Measurements from ENCODE around the gene FUT8. TPM values are rescaled to one million over a fixed set of nuclear protein-coding genes. Genes with fewer than 3 reads are reported as not detected.
"Not testable (repeated sequence)": the region's sequence is repeated elsewhere in the genome, so short reads cannot be mapped to it uniquely, and the experiment has no call there.

The FUT8 gene
- total RNA-seq, 2 donors from 2014 or later, result 49.6 to 59.8 TPM

- not testable (repeated sequence) for H3K27me3 Mint-ChIP-seq (ENCODE audit: low read depth); DNase-seq; H3K27ac Mint-ChIP-seq; ATAC-seq (replicated peaks in 1 of 2); H3K4me3 Mint-ChIP-seq; H3K9me3 Mint-ChIP-seq
- Mint-ChIP-seq H3K36me3 (ENCODE audit: insufficient read depth in 2 of 2) (peaks cover 8 to 22% of the 10 kb centered on the region in 2 donors), H3K4me1 (ENCODE audit: low read depth) (peaks cover 31% of the 10 kb centered on the region)
These were observed 221.1 kb downstream of the FUT8 start for GRCh38 chr14:65633666-65634065.

GRCh38 chr14:65637780-65638179, 225.2 kb downstream of the FUT8 start:
- Mint-ChIP-seq H3K4me3 (peak overlapping the region; percentile 13 to 35), H3K27ac (no peak overlapping the region), H3K36me3 (ENCODE audit: insufficient read depth in 2 of 2) (peaks cover 1 to 15% of the 10 kb centered on the region in 2 donors), H3K4me1 (ENCODE audit: low read depth) (peaks cover 31% of the 10 kb centered on the region), H3K27me3 (ENCODE audit: low read depth) (no peaks in the 10 kb centered on the region), H3K9me3 (peaks cover 0 to 1% of the 10 kb centered on the region in 2 donors)
- peak; percentile 46 to 64 for DNase-seq
- peak; percentile 95 to 96 for ATAC-seq (replicated peaks in 1 of 2)

DNA sequence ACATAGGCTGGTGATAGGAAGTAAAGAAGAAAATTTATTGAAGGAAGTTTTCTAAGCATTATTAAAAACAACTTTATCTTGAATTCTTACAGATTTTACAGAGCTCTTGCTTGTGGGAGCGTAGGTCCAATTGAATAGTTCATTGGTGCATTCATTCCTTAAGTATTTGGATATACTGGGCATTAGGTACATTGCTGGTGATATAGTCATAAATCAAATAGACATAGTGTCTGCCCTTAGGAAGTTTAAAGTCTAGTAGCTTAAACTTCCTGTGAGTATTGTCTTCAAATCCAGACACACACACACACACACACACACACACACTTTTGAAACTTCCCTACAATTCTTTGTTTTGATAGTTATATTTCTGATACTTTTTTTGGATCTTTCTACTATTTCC, 226.7 kb downstream of the FUT8 start:
- peaks cover 1 to 15% of the 10 kb centered on the region in 2 donors for H3K36me3 Mint-ChIP-seq (ENCODE audit: insufficient read depth in 2 of 2)
- H3K4me1 Mint-ChIP-seq (ENCODE audit: low read depth), result peaks cover 31% of the 10 kb centered on the region
- H3K9me3 Mint-ChIP-seq, result peaks cover 0 to 1% of the 10 kb centered on the region in 2 donors
- H3K4me3 Mint-ChIP-seq, result no peak overlapping the region
- ATAC-seq (replicated peaks in 1 of 2) (no peak), DNase-seq (no peak)
- H3K27ac Mint-ChIP-seq, result no peak overlapping the region
- H3K27me3 Mint-ChIP-seq (ENCODE audit: low read depth), result no peaks in the 10 kb centered on the region

DNA sequence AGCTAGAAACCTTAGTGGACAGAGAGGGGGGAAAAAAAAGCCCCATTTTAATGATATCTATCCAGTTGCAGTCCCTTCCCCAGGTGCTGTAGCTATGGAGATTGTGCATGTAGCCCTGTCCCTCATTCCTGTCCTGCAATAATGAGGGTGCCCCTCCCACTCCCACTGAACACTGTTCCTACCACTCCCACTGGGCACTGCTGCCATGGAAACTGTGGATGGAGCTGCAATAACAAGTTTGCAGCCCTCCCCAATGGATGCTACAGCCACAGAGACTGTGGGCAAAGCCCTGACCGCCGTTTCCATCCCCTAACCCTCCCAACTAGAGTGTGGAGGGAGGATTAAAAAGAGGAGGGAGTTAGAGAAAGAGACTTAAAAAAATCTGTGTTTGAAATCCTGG, 238.3 kb downstream of the FUT8 start:
- Mint-ChIP-seq H3K4me1 (ENCODE audit: low read depth) (no peaks in the 10 kb centered on the region), H3K9me3 (peaks cover 0 to 2% of the 10 kb centered on the region in 2 donors), H3K36me3 (ENCODE audit: insufficient read depth in 2 of 2) (peaks cover 3 to 24% of the 10 kb centered on the region in 2 donors), H3K27me3 (ENCODE audit: low read depth) (no peaks in the 10 kb centered on the region), H3K4me3 (no peak overlapping the region), H3K27ac (no peak overlapping the region)
- ATAC-seq (replicated peaks in 1 of 2), result no peak
- no peak for DNase-seq

DNA sequence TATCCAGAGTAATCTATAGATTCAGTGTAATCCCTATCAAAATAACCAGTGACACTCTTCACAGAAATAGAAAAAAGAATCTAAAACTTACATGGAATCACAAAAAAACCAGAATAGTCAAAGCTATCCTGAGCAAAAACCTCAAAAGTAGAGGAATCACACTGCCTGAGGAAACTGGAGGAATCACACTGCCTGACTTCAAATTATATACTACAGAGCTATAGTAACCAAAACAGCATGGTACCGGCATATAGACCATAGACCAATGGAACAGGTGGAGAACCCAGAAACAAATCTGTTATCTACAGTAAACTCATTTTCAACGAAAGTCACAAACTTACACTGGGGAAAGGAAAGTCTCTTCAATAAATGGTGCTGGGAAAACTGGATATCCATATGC, 244.0 kb downstream of the FUT8 start:
- Mint-ChIP-seq H3K4me1 (ENCODE audit: low read depth) (no peaks in the 10 kb centered on the region), H3K27me3 (ENCODE audit: low read depth) (no peaks in the 10 kb centered on the region), H3K4me3 (no peak overlapping the region), H3K27ac (no peak overlapping the region), H3K36me3 (ENCODE audit: insufficient read depth in 2 of 2) (peaks cover 1 to 19% of the 10 kb centered on the region in 2 donors), H3K9me3 (peaks cover 2 to 6% of the 10 kb centered on the region in 2 donors)
- DNase-seq (no peak), ATAC-seq (replicated peaks in 1 of 2) (no peak)

- no peaks in the 10 kb centered on the region for H3K4me1 Mint-ChIP-seq (ENCODE audit: low read depth)
- no peak overlapping the region for H3K4me3 Mint-ChIP-seq
- ATAC-seq (replicated peaks in 1 of 2) (no peak), DNase-seq (no peak)
- no peaks in the 10 kb centered on the region for H3K27me3 Mint-ChIP-seq (ENCODE audit: low read depth)
- no peak overlapping the region for H3K27ac Mint-ChIP-seq
- peaks cover 1 to 8% of the 10 kb centered on the region in 2 donors for H3K36me3 Mint-ChIP-seq (ENCODE audit: insufficient read depth in 2 of 2)
- H3K9me3 Mint-ChIP-seq, result peaks cover 2 to 6% of the 10 kb centered on the region in 2 donors
These were observed 245.7 kb downstream of the FUT8 start for GRCh38 chr14:65658202-65658601.

- Mint-ChIP-seq H3K9me3 (no peaks in the 10 kb centered on the region), H3K27ac (no peak overlapping the region), H3K4me3 (no peak overlapping the region), H3K4me1 (ENCODE audit: low read depth) (no peaks in the 10 kb centered on the region), H3K36me3 (ENCODE audit: insufficient read depth in 2 of 2) (peaks cover 2 to 3% of the 10 kb centered on the region in 2 donors), H3K27me3 (ENCODE audit: low read depth) (no peaks in the 10 kb centered on the region)
- DNase-seq (no peak), ATAC-seq (replicated peaks in 1 of 2) (no peak)
These were observed 249.3 kb downstream of the FUT8 start for GRCh38 chr14:65661865-65662264.

DNA sequence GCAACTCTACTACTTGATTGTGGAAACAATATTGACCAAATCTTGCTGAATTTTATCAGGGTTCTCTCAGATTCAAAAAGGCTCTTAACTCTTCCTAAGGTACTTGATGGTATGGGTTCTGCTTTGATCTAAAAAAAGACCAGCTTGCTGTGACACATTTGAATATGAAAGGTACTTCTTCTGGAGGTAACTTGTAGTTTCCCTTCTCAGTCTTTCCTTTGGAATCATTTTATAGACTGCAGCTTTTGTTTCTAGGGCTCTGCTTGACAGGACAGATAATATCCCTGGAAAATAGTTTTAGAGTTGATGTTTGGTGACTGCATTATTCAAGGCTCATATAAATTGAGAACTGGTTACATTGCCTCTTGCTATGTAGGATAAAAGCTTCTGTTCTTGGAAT, 251.9 kb downstream of the FUT8 start:
- no peaks in the 10 kb centered on the region for H3K9me3 Mint-ChIP-seq
- ATAC-seq (replicated peaks in 1 of 2) (no peak), DNase-seq (no peak)
- H3K4me3 Mint-ChIP-seq, result no peak overlapping the region
- no peak overlapping the region for H3K27ac Mint-ChIP-seq
- no peaks in the 10 kb centered on the region for H3K4me1 Mint-ChIP-seq (ENCODE audit: low read depth)
- no peaks in the 10 kb centered on the region for H3K27me3 Mint-ChIP-seq (ENCODE audit: low read depth)
- peaks cover 2 to 3% of the 10 kb centered on the region in 2 donors for H3K36me3 Mint-ChIP-seq (ENCODE audit: insufficient read depth in 2 of 2)

- no peak overlapping the region for H3K27ac Mint-ChIP-seq
- peaks cover 0 to 3% of the 10 kb centered on the region in 2 donors for H3K36me3 Mint-ChIP-seq (ENCODE audit: insufficient read depth in 2 of 2)
- H3K4me1 Mint-ChIP-seq (ENCODE audit: low read depth), result no peaks in the 10 kb centered on the region
- no peaks in the 10 kb centered on the region for H3K27me3 Mint-ChIP-seq (ENCODE audit: low read depth)
- ATAC-seq (replicated peaks in 1 of 2), result no peak
- no peak for DNase-seq
- no peak overlapping the region for H3K4me3 Mint-ChIP-seq
- no peaks in the 10 kb centered on the region for H3K9me3 Mint-ChIP-seq
These were observed 264.0 kb downstream of the FUT8 start for GRCh38 chr14:65676361-65677014.

- no peak overlapping the region for H3K27ac Mint-ChIP-seq
- peaks cover 7% of the 10 kb centered on the region for H3K4me1 Mint-ChIP-seq (ENCODE audit: low read depth)
- peaks cover 1 to 6% of the 10 kb centered on the region in 2 donors for H3K9me3 Mint-ChIP-seq
- ATAC-seq (replicated peaks in 1 of 2) (no peak), DNase-seq (no peak)
- H3K36me3 Mint-ChIP-seq (ENCODE audit: insufficient read depth in 2 of 2), result peaks cover 7 to 10% of the 10 kb centered on the region in 2 donors
- no peak overlapping the region for H3K4me3 Mint-ChIP-seq
- no peaks in the 10 kb centered on the region for H3K27me3 Mint-ChIP-seq (ENCODE audit: low read depth)
These were observed 273.0 kb downstream of the FUT8 start for GRCh38 chr14:65685572-65685971.

GRCh38 chr14:65686761-65687160, 274.2 kb downstream of the FUT8 start:
- peaks cover 10% of the 10 kb centered on the region in 2 donors for H3K36me3 Mint-ChIP-seq (ENCODE audit: insufficient read depth in 2 of 2)
- peaks cover 7% of the 10 kb centered on the region for H3K4me1 Mint-ChIP-seq (ENCODE audit: low read depth)
- H3K9me3 Mint-ChIP-seq, result peaks cover 4 to 6% of the 10 kb centered on the region in 2 donors
- H3K27ac Mint-ChIP-seq, result no peak overlapping the region
- H3K4me3 Mint-ChIP-seq, result no peak overlapping the region
- DNase-seq (no peak), ATAC-seq (replicated peaks in 1 of 2) (no peak)
- H3K27me3 Mint-ChIP-seq (ENCODE audit: low read depth), result no peaks in the 10 kb centered on the region

DNA sequence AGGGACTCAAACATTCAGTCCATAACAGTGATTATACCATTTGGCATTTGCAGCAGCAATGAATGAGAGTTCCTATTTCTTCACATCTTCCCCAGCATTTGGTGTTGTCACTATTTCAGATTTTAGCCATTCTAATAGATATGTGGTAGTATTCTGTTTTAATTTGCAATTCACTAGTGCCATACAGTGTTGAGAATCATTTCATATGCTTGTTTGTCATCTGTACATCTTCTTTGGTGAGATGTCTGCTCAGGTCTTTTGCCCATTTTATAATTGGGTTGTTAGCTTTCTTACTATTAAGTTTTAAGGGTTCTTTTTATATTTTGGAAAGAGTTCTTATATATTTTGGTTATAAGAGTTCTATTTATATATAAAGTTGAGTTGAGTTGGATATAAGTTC, 276.5 kb downstream of the FUT8 start:
- Mint-ChIP-seq H3K9me3 (peaks cover 4 to 6% of the 10 kb centered on the region in 2 donors), H3K4me3 (no peak overlapping the region), H3K36me3 (ENCODE audit: insufficient read depth in 2 of 2) (peaks cover 10 to 12% of the 10 kb centered on the region in 2 donors), H3K4me1 (ENCODE audit: low read depth) (peaks cover 7% of the 10 kb centered on the region), H3K27ac (no peak overlapping the region), H3K27me3 (ENCODE audit: low read depth) (no peaks in the 10 kb centered on the region)
- ATAC-seq (replicated peaks in 1 of 2) (no peak), DNase-seq (no peak)

- H3K36me3 Mint-ChIP-seq (ENCODE audit: insufficient read depth in 2 of 2), result peaks cover 8 to 11% of the 10 kb centered on the region in 2 donors
These were observed 280.0 kb downstream of the FUT8 start for GRCh38 chr14:65692566-65692965.

DNA sequence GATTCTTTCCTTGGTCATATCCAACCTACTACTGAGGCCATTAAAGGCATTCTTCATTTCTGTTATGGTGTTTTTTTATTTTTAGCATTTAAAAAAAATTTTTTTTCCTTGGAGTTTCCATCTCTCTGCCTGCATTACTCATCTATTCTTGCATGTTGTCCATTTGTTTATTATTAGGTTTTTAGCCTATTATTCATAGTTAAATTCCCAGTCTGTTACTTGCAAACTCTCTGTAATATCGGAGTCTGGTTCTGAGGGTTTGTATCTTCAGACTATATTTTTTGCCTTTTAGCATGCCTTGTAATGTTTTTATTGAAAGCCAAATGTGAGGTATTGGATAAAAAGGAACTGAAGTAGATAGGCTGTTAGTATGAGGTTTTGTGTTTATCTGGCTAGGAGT, 284.3 kb downstream of the FUT8 start:
- H3K4me3 Mint-ChIP-seq, result no peak overlapping the region
- no peak overlapping the region for H3K27ac Mint-ChIP-seq
- no peaks in the 10 kb centered on the region for H3K9me3 Mint-ChIP-seq
- peaks cover 0 to 6% of the 10 kb centered on the region in 2 donors for H3K36me3 Mint-ChIP-seq (ENCODE audit: insufficient read depth in 2 of 2)
- no peaks in the 10 kb centered on the region for H3K27me3 Mint-ChIP-seq (ENCODE audit: low read depth)
- no peaks in the 10 kb centered on the region for H3K4me1 Mint-ChIP-seq (ENCODE audit: low read depth)
- DNase-seq (no peak), ATAC-seq (replicated peaks in 1 of 2) (no peak)

More at GRCh38 chr14:65692566-65692965, 280.0 kb downstream of the FUT8 start:
- H3K4me1 Mint-ChIP-seq (ENCODE audit: low read depth); H3K27me3 Mint-ChIP-seq (ENCODE audit: low read depth); H3K9me3 Mint-ChIP-seq; DNase-seq; ATAC-seq (replicated peaks in 1 of 2); H3K27ac Mint-ChIP-seq; H3K4me3 Mint-ChIP-seq: not testable (repeated sequence)

Data from activated T-cell treated with anti-CD3 and anti-CD28 coated beads, Interleukin-2, amount 50 U/mL, for 72 hours (primary cell).